Stimulated activated CD4-positive, alpha-beta T cell treated with anti-CD3 and anti-CD28 coated beads, Interleukin-4, amount 100 ng/mL, for 4 hours (primary cell): ENCODE data around the gene SLC20A1.
"Not testable (repeated sequence)": the region's sequence is repeated elsewhere in the genome, so short reads cannot be mapped to it uniquely, and the experiment has no call there.

Experiments
- DNase-seq, 2 experiments: peaks; one replicate each; pipeline ENCODE4 v3.0.0-alpha.2; 2020

The SLC20A1 gene

GRCh38 chr2:112686348-112687217 lies 40.8 kb downstream of the SLC20A1 start:
- DNase-seq, result no peak

- DNase-seq, result no peak
Measured at GRCh38 chr2:112687522-112687921, 41.8 kb downstream of the SLC20A1 start.

GRCh38 chr2:112688086-112688880 lies 42.5 kb downstream of the SLC20A1 start:
- DNase-seq, result no peak

- peak; percentile 43 to 51 for DNase-seq
Measured at GRCh38 chr2:112690853-112691401, 45.2 kb downstream of the SLC20A1 start.

GRCh38 chr2:112691881-112692281 lies 46.1 kb downstream of the SLC20A1 start:
- DNase-seq, result no peak

GRCh38 chr2:112692495-112692911 lies 46.8 kb downstream of the SLC20A1 start:
- peak; percentile 21 to 47 for DNase-seq

DNA sequence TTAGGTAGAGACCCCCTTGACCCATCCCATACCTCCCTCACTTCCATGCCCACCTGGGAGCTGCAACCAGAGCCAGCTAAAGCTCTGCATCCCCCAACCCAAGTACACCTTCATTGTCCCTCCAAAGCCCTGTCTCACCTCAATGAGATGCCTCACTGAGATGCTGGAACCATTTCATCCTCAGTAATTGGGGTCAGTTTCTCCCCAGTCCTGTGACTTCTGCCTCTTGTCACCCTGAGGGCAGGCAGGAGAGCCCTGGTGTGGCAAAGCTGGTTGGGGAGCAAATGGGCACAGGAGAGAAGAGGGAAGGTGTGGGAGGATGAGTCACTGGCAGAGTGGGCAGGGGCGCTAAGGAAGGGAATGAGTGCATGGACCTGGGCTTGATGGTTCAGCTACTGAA lies 47.2 kb downstream of the SLC20A1 start:
- DNase-seq, result peak; percentile 24 to 36

DNA sequence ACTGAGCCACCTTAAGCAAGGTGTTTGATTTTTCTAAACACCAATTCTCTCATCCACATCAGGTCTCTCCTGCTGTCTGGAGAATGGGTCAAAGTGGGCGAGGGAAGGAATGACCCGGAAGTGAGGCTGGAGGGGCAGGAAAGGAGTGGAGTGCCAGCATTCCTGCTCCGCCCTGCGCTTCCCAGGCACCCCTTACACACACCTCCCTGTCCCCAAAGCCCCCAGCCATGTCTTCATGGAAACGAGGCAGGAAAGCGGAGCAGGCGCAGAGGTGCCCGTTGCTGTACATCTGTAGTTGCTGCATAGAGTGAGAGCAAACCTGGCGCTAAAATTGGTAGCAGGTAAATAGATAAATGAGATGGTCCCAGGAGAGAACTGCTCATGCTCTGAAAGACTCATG lies 47.9 kb downstream of the SLC20A1 start:
- no peak for DNase-seq

GRCh38 chr2:112694182-112694581 lies 48.4 kb downstream of the SLC20A1 start:
- DNase-seq, result no peak

DNA sequence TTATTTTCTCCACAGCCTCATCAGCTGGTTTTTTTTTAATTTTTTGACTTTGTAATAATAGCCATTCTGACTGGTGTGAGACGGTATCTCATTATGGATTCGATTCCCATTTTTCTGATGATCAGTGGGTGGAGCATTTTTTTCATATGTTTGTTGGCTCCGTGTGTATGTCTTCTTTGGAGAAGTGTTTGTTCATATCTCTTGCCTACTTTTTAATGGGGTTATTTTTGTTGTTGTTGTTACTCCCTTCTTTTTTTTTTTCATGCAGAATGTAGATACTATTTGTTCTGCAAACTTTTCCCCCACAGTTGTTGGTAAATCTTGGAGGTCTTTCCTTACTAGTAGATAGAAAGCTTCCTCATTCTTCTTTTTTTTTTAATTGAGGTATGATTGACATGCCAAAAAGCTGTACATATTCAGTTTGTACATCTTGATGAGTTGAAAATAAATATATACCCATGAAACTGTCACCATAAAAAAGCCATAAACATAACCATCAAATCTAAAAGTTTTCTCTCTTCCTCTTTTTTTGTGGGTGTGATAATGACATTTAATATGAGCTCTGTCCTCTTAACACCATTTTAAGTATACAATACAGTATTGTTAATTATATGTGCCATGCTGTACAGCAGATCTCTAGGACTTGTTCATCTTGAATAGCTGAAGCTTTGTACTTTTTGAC lies 53.2 kb downstream of the SLC20A1 start:
- no peak for DNase-seq

DNA sequence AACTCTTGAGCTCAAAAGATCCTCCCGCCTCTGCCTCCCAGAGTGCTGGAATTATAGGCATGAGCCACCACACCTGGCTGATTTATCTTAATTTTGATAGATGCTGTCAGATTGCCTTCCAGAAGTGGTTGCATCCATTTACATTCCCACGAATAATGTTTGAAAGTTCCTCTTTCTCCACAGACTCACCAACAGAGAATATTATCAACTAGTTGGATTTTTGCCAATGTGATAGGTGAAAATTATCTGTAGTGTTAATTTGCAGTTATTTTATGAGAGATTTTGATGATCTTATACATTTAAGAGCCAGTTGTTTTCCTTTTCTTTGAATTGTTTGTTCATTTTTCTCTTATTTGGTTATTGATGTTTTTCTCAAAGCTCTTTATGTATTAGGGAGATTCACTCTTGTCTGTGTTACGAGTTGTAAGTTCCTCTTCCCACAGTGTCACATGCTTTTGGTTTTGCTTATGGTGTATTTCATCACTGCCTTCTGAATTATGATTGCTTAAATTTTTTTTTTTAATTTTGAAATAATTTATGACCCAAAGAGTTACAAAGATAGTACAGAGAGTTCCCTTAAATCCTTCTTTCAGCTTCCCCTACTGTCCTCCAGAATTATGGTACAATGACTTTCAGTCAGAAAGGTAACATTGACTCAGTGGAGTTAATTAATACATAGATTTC lies 54.4 kb downstream of the SLC20A1 start:
- no peak for DNase-seq

- no peak for DNase-seq
Measured at GRCh38 chr2:112701052-112701451, 55.3 kb downstream of the SLC20A1 start.

DNA sequence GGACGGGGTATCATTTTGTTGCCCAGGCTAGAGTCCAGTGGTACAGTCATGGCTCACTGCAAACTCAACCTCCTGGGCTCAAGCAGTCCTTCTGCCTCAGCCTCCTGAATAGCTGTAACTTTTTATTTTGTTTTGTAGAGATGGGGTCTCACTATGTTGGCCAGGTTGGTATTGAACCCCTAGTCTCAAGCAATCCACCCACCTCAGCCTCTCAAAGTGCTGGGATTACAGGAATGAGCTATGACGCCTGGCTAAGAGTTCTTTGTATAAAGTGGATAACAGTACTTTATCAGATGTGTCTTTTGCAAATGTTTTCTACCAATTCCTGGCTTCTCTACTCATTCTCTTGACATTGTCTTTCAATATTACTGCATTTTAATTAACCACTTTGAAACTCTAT lies 57.9 kb downstream of the SLC20A1 start:
- no peak for DNase-seq

DNA sequence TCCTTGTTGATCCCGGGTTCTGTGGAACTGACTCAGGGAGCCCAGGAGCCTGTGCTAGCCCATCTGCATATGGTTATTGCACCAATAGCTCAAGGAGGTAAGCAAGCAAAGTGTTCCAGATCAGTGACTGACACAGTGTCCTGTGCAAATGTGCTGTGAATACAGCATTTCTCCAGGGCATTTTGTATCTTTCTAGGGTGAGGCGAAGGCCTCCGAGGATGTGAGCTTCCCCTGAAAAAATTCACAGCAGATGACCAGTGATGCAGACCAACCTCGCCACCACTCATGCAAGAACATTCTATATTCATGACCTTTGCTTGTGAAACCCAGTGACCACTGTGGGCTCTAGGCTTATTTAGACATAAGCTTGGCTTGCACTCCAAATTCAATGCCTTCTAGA lies 59.8 kb downstream of the SLC20A1 start:
- DNase-seq, result no peak

DNA sequence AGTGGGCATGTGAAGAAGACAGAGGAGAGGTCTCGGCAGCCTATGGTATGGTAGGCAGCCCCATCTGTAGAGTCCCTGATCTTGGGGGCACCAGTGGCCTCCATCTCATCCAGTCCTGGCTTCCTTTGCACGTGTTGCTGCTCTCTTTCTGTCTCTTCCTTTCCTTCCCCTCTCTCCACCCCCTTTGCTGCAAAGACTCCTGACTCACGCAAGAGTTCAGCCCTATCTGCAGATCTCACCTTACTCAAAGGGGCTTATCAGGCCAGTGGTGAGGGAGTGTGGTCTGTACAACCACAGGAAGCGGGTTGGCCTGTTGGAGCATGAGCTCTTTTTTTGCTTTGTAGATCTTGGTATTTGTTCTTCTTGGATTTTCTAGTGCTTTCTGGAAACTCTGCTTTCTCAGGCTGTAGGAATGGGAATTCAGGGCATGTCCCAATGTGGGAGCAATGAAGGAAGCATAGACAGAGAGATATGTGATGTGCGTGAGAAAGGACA lies 60.5 kb downstream of the SLC20A1 start:
- DNase-seq, result no peak

GRCh38 chr2:112706947-112707346 lies 61.2 kb downstream of the SLC20A1 start:
- not testable (repeated sequence) for DNase-seq

DNA sequence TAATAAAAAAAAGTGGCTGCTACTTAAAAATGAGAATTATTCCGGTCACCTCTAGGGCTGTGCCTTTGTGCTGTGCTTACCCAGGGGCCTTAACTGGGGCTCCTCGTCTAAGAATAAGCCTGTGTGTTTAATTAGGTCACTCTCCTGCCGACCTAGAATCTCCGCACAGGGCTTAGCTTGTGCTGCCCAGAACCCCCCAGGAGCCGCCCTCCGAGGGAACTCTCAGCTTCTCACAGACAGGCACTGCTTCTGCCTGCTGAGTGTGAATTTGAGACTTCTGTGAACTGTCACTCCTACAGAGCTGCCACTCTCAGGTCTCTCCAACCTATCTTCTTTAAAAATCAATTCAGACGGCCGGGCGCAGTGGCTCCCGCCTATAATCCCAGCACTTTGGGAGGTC lies 63.2 kb downstream of the SLC20A1 start:
- DNase-seq, result no peak

GRCh38 chr2:112709703-112710102 lies 64.0 kb downstream of the SLC20A1 start:
- no peak for DNase-seq

DNA sequence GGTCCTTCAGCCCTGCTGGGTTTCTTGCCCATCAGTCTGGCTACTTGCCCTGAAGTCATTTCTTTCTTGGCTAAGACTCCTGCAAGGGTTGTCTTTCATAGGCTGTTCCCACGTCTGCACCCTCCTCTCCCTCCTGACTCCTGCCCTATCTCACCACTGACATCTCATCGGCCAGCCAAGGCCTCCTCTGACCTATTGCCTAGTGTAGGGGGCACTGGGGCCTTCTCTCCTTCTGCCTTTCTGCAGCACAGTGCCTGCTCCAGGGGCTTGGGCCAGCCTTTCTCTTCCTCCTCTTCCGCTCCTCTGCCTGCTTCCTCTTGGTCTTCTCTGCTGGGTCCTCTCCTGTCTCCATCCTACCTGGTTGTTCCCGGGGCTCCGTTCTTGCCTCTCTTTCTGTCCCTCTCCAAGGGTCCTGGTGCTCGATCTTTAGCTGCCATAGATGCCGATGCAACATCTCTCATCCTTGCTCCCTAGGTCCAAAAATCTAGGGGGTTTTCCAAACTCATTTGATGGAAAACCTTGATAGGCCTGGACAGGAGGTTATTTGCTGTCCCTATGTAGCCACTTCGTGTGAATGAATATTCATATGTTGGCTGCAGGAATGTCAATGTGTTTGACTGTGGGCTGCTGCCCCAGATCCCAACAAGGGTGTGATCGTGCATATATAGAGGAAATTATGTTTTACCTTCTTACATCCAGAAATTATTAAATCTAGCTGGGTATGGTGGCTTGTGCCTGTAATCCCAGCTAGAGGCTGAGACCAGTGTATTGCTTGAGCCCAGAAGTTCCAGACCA lies 65.4 kb downstream of the SLC20A1 start:
- no peak for DNase-seq

- no peak for DNase-seq
Measured at GRCh38 chr2:112712465-112712864, 66.7 kb downstream of the SLC20A1 start.

- peak; percentile 25 to 46 for DNase-seq
Measured at GRCh38 chr2:112712903-112713584, 67.3 kb downstream of the SLC20A1 start.
